ENCODE measurements around the gene CARD6. TPM values are rescaled to one million over a fixed set of nuclear protein-coding genes. Genes with fewer than 3 reads are reported as not detected.

Gene CARD6
- total and polyA plus RNA-seq, 2 of the 4 experiments (the other 2 are of a cell fraction): 1.8 to 4.3 TPM

DNA sequence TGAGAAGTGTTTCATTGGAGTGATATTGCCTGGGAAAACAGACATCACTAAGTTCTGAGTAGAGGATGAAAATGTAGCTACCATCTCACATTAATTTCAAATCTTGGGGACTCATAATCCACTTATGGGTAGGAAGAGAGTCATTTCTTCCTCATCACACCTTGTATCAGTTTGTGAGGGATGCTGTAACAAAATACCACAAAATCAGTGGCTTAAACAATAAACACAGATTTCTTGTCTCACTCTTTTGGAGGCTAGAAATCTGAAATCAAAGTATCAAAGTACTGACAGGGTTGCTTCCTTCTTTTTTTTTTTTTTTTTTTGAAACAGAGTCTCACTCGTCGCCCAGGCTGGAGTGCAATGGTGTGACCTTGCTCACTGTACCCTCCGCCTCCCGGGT is 3.4 kb downstream of the CARD6 start:
- POLR2A ChIA-PET (ENCODE audit: unreplicated experiment): no interaction called here

More for the DNA sequence above, 3.4 kb downstream of the CARD6 start:
- no peaks in the 10 kb centered on the region for H4K20me1 ChIP-seq (ENCODE audit: insufficient read depth, low read length)
- DNase-seq (no peak), ATAC-seq (ENCODE audit: low read depth) (no peak)
- in situ Hi-C loops (cut with MboI; ENCODE audit: low sequenced_read_pairs): no loop called here
- no TSS peak for BruUV-seq (replicated peaks)
- H4K8ac ChIP-seq (ENCODE audit: low read depth in 2 of 2, low read length in 2 of 2): no peak overlapping the region
- H2BK20ac ChIP-seq (ENCODE audit: low read depth, low read length): no peak overlapping the region
- H3K23ac ChIP-seq (ENCODE audit: low read depth, low read length): no peak overlapping the region
- intact Hi-C loops (cut with micrococcal nuclease): loop anchor here (5.0 kb wide), 1 partner anchor 33 kb away; no protein-coding TSS in a partner anchor
- 0 out of 2 replicates have a peak, but pooled peaks cover 2% of the 10 kb centered on the region for H3K4me1 ChIP-seq (ENCODE audit: control insufficient read depth, insufficient read depth, low read length)
- no peak overlapping the region for H3K14ac ChIP-seq (replicated peaks; ENCODE audit: low read depth, low read length)
- H2AK9ac ChIP-seq (replicated peaks; ENCODE audit: low read depth, low read length, poor library complexity): no peak overlapping the region
- no peaks in the 10 kb centered on the region for H3K27me3 ChIP-seq (ENCODE audit: control insufficient read depth, insufficient read depth, low read length)
- H3K18ac ChIP-seq (ENCODE audit: low read depth, low read length): no peak overlapping the region
- H2BK5ac ChIP-seq (ENCODE audit: low read depth, low read length, poor library complexity, severe bottlenecking): no peak overlapping the region
- no CpG with 5 or more reads among the region's 4 CpGs for WGBS, 2 experiments (ENCODE audit: extremely low coverage in 2 of 2, insufficient read length in 1 of 2)
- H2BK120ac ChIP-seq (ENCODE audit: low read depth, low read length): no peak overlapping the region
- no peak overlapping the region for H4K5ac ChIP-seq (ENCODE audit: low read depth, low read length)
- H4K91ac ChIP-seq (ENCODE audit: insufficient read depth, low read depth, low read length): no peak overlapping the region
- H3K4ac ChIP-seq (ENCODE audit: low read depth, low read length): no peak overlapping the region
- no peak overlapping the region for H3K4me2 ChIP-seq (ENCODE audit: low read depth, low read length)
- H3K79me1 ChIP-seq (ENCODE audit: low read depth in 1 of 2, low read length in 2 of 2): no peaks in the 10 kb centered on the region; a peak in 1 of 4 replicates
- no peaks in the 10 kb centered on the region for H3K9me1 ChIP-seq (ENCODE audit: insufficient read depth, low read length)
- no peak overlapping the region for H3K9ac ChIP-seq (ENCODE audit: low read depth, low read length)
- H3K9me3 ChIP-seq (ENCODE audit: control insufficient read depth, insufficient read depth, low read length): no peaks in the 10 kb centered on the region
- no peak overlapping the region for H3K4me3 ChIP-seq (ENCODE audit: insufficient read depth, low read depth, low read length)
- TF ChIP-seq RCOR1 (IDR thresholded peaks at IDR 0.05; ENCODE audit: insufficient replicate concordance, low read length): no peak
- TF ChIP-seq MAFK (IDR thresholded peaks at IDR 0.05; ENCODE audit: low read depth, low read length): no peak
- no peak overlapping the region for H2BK15ac ChIP-seq (ENCODE audit: low read depth, low read length)
- H3K36me3 ChIP-seq (ENCODE audit: control insufficient read depth, insufficient read depth, low read length): no peaks in the 10 kb centered on the region
- no peak overlapping the region for H2AFZ ChIP-seq (replicated peaks; ENCODE audit: low read length, poor library complexity)
- H3K56ac ChIP-seq (ENCODE audit: extremely low read depth, insufficient read depth, low read length): no peak overlapping the region
- H2AK5ac ChIP-seq (ENCODE audit: low read depth, low read length): no peak overlapping the region
- CTCF ChIA-PET: no interaction called here
- dilution Hi-C loops (cut with HindIII; ENCODE audit: low sequenced_read_pairs, unreplicated experiment): no loop called here
- H3K27ac ChIP-seq (ENCODE audit: insufficient read depth, low read length): no peak overlapping the region

All from IMR-90 (cell line).